Prostate gland (tissue), 2 donors: Measurements from ENCODE around the gene ADCYAP1R1.

Experiments
- CTCF ChIP-seq, 4 experiments: fragments of 200-600 bp in 2 of 4; fragments of 450-650 bp in 2 of 4; sonication (generic) in 2 of 4; IDR thresholded peaks; 1 replicate in 3 of 4; 2 replicates in 1 of 4; pipeline ENCODE4 v1.5.1; 2016 to 2019; ENCODE audit warnings: antibody characterized with exemption in 4 of 4, mild to moderate bottlenecking in 2 of 4, moderate library complexity in 2 of 4
- POLR2A ChIP-seq: fragments of 450-650 bp; IDR thresholded peaks from one replicate; pipeline ENCODE4 v1.6.1; 2016; ENCODE audit warnings: antibody characterized with exemption, mild to moderate bottlenecking
- POLR2AphosphoS5 ChIP-seq: sonication (generic); formaldehyde crosslinking; IDR thresholded peaks from one replicate; pipeline ENCODE4 v1.6.1; 2017; ENCODE audit warnings: antibody characterized with exemption

- no peak for TF ChIP-seq CTCF (IDR thresholded peaks at IDR 0.05)
- no peak for TF ChIP-seq POLR2AphosphoS5
- TF ChIP-seq POLR2A, result no peak
Observed at GRCh38 chr7:31071645-31072029, 19.5 kb downstream of the ADCYAP1R1 start.
